ENCODE results near the gene TRIM66.

The TRIM66 gene

GRCh38 chr11:8649361-8649760 is 33.1 kb downstream of the TRIM66 start:
- no peak for DNase-seq

DNA sequence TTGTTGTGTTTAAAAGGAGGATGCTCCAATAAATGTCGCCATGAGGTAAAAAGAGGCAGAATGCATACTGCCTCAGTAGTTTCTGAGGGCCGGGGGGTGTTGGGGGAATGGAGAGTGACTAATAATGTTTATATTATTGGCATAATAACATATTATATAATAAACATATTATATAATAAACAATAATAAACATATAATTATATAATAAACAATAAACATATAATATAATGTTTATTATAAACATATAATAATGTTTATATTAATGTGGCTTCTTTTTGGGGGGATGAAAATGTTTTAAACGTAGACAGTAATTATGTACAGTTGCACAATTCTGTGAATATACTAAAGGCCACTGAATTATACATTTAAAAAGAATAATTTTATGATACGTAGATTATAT is 35.6 kb downstream of the TRIM66 start:
- no peak for DNase-seq

GRCh38 chr11:8642196-8642841 is 40.1 kb downstream of the TRIM66 start:
- no peak for DNase-seq

DNA sequence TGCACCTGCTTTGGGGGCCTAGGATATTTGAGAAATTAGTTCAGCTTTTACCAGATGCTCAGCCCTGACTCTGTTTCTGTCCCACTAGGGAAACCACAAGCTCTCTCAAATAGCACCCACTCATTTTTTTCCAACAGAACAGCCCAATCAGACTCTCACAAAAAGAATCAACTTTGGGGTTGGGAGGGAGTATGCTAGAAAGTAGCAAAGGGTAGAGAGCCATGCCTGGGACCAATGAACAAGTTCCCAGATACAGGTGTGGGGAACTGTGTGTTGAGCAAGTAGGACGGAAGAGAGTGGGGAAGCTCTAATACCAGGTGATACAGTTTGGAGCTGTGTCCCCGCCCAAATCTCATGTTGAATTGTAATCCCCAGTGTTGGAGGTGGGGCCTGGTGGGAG is 41.1 kb downstream of the TRIM66 start:
- no peak for DNase-seq

- no peak for DNase-seq
Observed at GRCh38 chr11:8640267-8640906, 42.1 kb downstream of the TRIM66 start.

DNA sequence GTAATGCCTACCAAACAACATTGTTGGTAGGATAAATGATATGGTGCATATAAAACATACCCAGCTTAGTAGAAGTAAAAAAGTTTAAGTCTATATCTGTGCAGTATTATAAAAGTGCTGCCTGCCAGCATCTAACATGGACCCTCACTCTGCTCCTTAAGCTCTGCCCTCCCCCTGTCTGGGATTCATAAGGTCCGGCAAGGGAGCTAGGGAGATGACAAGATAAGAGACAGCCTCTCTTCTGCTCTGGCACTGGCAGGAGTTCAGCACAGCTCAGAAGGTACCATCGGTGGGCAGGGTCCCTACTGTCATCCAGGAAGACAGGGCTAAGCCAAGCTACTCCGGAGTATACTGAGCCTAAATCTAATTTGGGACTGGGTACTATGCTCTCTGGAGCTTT is 42.8 kb downstream of the TRIM66 start:
- no peak for DNase-seq

GRCh38 chr11:8638300-8638699 is 44.2 kb downstream of the TRIM66 start:
- no peak for DNase-seq

- DNase-seq: no peak
Observed at GRCh38 chr11:8636127-8636526, 46.3 kb downstream of the TRIM66 start.

DNA sequence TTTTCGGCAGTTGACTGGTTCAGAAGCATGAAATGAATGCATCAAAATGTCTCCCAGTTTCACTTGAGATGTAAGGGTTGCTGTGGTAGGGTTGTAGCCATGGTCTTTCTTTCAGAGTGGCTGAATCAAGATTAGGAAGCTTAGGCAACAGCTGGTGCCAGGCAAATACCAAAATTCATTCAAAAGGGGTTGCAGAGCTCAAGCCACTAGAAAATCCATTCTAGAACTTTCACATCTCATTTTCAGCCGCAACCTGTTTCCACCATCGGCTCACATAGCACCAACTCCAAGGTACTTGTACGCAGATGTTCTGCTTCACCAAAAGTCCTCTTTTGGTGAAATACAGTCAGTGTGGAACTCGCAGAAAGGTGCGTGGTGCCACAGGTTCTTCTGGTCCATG is 48.0 kb downstream of the TRIM66 start:
- DNase-seq: no peak

GRCh38 chr11:8631395-8632118 is 50.9 kb downstream of the TRIM66 start:
- DNase-seq: no peak

GRCh38 chr11:8624698-8625097 is 57.8 kb downstream of the TRIM66 start:
- DNase-seq: no peak

DNA sequence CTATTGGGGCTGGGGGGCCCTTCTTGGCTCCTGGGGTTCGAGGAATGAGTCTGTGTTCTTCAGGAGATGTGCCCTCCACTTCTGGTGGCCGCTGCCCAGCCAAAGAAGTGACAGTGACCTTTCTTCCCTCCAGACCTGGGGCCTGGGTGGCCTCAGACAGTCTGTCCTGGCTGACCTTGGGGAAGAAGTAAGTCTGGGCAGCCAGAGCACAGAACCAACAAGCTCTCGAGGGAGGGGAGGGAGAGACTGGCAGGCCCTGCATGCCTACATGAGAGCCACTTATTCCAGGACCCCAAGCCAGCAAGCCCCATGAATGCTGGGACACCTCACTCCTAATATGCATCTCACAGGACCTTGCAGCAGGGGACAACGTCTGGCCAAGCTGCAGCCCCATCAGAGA is 61.3 kb downstream of the TRIM66 start:
- DNase-seq: no peak

GRCh38 chr11:8617063-8617462 is 65.4 kb downstream of the TRIM66 start:
- DNase-seq: no peak

DNA sequence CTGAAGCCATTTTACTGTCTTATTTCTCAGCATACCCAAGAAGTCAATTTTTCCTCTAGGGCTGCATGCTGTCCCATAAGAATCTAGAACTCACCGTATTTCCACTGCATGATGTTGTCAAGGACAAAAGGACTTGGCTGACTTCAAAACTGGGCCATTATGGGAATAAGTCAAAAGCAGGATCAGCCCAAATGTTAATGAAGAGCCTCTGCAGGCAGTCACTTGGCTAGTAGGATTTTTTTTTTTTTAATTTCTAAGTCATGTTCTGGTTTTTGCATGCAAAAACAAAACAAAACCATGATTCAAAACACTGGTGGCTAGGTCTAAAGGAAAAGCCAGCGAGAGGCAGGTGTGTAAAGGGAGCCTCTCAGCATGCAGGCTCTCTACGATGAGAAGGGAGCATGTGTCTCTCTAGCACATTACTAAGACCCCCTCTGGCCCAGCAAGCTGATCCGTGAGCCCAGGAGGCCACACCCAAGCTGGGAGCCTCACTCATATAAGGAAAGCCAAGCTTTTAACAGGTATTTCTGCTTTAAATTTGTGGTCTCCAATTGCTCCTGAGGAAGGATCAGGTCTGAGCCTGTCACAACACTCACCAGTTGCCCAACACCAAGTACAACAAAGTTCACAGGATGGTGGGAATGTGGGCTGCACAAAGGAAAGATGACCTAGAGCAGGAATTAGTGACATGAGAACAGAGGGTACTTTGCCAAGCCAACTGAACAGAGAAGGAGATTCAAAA is 67.0 kb downstream of the TRIM66 start:
- no peak for DNase-seq

- DNase-seq: no peak
Observed at GRCh38 chr11:8614497-8614896, 68.0 kb downstream of the TRIM66 start.

DNA sequence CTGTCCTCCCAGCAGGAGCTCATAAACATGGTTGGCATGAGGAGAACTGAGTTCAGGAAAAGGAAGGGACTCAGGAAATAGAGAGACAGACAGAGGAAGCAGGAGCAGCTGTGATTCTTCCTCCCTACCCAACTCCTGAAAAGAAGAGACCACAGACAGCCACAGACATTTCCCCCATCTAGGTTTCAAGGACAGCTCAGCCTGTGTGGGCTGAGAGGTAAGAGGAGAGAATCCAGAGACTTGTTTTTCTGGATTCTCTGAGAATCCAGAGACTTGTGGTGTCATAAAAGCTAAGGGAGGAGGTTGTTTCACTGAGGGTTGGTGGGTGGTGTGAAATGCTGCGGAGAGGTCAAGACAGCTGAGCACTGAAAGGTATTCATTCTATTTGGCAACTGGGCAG is 69.4 kb downstream of the TRIM66 start:
- no peak for DNase-seq

DNA sequence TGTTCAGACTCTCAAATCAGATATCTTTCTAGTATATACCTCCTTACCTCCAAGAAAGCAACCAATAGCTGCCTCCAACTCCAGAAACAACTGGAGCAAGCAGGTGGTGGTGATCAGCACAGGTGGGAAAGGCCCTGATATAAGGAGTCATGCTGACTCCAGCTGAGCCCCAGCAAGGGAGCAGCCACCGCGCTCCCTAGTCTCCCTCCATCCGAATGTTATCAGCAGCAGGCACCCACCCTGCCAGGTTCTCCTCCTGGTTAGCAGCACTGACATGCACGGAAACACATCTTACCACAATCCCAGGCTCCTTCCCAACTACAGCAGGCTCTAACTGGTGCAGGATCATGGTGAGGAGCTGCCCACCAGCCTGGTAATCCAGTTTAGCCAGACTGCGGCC is 69.9 kb downstream of the TRIM66 start:
- DNase-seq: no peak

GRCh38 chr11:8610532-8611116 is 71.8 kb downstream of the TRIM66 start:
- DNase-seq: no peak

- no peak for DNase-seq
Observed at GRCh38 chr11:8608652-8609051, 73.8 kb downstream of the TRIM66 start.

GRCh38 chr11:8605971-8606563 is 76.4 kb downstream of the TRIM66 start:
- no peak for DNase-seq

DNA sequence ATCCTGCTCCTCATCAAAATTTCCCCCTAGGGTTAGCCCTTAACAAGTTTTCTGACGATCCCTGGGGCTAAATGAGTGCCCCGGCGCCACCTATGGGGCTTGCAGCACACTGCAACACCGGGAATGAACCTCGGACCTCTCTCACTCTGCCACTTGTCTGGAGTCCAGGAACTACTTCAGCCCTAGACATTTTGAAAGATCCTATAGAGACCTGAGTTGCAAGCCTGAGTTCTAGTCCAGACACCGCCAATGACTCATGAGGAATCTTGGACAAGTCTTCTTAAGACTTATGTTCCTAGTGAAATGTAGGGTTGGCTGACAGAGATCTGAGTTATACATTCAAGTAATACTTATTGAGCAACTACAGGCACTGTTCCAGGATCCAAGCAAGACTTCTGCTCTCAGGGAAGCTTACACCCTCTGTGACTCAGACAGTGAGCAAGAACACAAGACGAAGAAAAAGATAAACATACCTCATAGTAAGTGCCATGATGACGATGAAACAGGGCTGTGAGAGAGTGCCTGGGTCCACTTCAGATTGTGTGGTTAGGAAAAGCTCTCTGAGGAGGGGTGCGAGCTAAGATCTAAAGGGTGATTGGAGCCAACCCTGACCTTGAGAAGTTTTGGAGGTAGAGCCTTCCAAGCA is 78.3 kb downstream of the TRIM66 start:
- no peak for DNase-seq

DNA sequence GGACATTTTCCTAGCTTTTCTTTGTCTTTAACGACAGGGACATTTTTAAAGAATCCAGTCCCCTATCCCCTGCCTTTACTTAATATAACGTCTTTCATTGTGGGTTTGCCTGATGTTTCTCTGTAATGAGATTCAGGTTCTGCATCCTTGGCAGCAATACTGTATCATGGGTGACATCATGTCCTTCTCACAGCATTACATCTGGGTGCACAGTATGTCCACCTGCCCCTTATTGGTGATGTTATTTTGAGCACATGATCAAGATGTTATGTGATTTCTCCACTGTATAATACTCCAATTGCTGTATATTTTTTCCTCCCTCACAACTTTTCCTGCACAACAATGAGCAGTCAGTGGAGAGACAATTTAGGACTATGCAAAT is 78.8 kb downstream of the TRIM66 start:
- DNase-seq: no peak
